MM.1S (cell line): ENCODE data around the gene USO1.

ENCODE experiments used
- DNase-seq: peaks from one replicate; pipeline ENCODE4 v3.0.0-alpha.2; 2015
- H2AFZ ChIP-seq: fragments of 300-600 bp; sonication (generic); 2 replicates; pipeline ENCODE4 v1.6.0; 2016; ENCODE audit warnings: antibody characterized with exemption, low read length
- H3F3A ChIP-seq: fragments of 300-600 bp; sonication (generic); 2 replicates; pipeline ENCODE4 v1.6.1; 2016; ENCODE audit warnings: mild to moderate bottlenecking, antibody characterized with exemption, low read length, moderate library complexity, mixed read lengths; ENCODE audit not compliant: insufficient read depth
- H3K27ac ChIP-seq: fragments of 300-600 bp; sonication (generic); 2 replicates; pipeline ENCODE4 v1.5.1; 2016; ENCODE audit warnings: mild to moderate bottlenecking, low read length
- H3K27me3 ChIP-seq: fragments of 300-600 bp; sonication (generic); replicated peaks from 2 replicates; pipeline ENCODE4 v1.6.0; 2016; ENCODE audit warnings: low read length; ENCODE audit not compliant: insufficient read depth
- H3K36me3 ChIP-seq: fragments of 300-600 bp; sonication (generic); replicated peaks from 2 replicates; pipeline ENCODE4 v1.6.1; 2016; ENCODE audit warnings: mild to moderate bottlenecking, low read length, mixed read lengths; ENCODE audit not compliant: insufficient read depth
- H3K4me1 ChIP-seq: fragments of 300-600 bp; sonication (generic); 2 replicates; pipeline ENCODE4 v1.6.1; 2016; ENCODE audit warnings: low read length, mixed read lengths
- H3K4me2 ChIP-seq: fragments of 300-600 bp; sonication (generic); 2 replicates; pipeline ENCODE4 v1.6.0; 2016; ENCODE audit warnings: low read depth, low read length
- H3K4me3 ChIP-seq: fragments of 300-600 bp; sonication (generic); 2 replicates; pipeline ENCODE4 v1.5.1; 2016; ENCODE audit warnings: low read length, mixed read lengths
- H3K79me2 ChIP-seq: fragments of 300-600 bp; sonication (generic); 2 replicates; pipeline ENCODE4 v1.6.1; 2016; ENCODE audit warnings: mixed run types, low read length, mixed read lengths
- H3K9ac ChIP-seq: fragments of 300-600 bp; sonication (generic); 2 replicates; pipeline ENCODE4 v1.6.1; 2016; ENCODE audit warnings: low read length, mixed read lengths
- H3K9me2 ChIP-seq: fragments of 300-600 bp; sonication (generic); replicated peaks from 2 replicates; pipeline ENCODE4 v1.6.1; 2016; ENCODE audit warnings: mild to moderate bottlenecking, low read length, mixed read lengths; ENCODE audit not compliant: insufficient read depth
- H3K9me3 ChIP-seq: fragments of 300-600 bp; sonication (generic); replicated peaks from 2 replicates; pipeline ENCODE4 v1.6.1; 2016; ENCODE audit warnings: mild to moderate bottlenecking, low read length, mixed read lengths; ENCODE audit not compliant: insufficient read depth
- H4K20me1 ChIP-seq: fragments of 300-600 bp; sonication (generic); 2 replicates; pipeline ENCODE4 v1.6.1; 2016; ENCODE audit warnings: mild to moderate bottlenecking, low read length, moderate library complexity, mixed read lengths; ENCODE audit not compliant: insufficient read depth
- CTCF ChIP-seq: fragments of 300-600 bp; sonication (generic); IDR thresholded peaks from 2 replicates; pipeline ENCODE4 v1.5.1; 2016; ENCODE audit warnings: antibody characterized with exemption, low read length, mixed read lengths
- EZH2 ChIP-seq: fragments of 300-600 bp; sonication (generic); optimal IDR thresholded peaks from 2 replicates; pipeline ENCODE3; 2017; ENCODE audit warnings: low read depth, mild to moderate bottlenecking, antibody characterized with exemption, low read length, mixed read lengths
- EZH2phosphoT487 ChIP-seq: fragments of 300-600 bp; sonication (generic); IDR thresholded peaks from 2 replicates; pipeline ENCODE4 v1.6.1; 2018; ENCODE audit warnings: antibody characterized with exemption, low read length

The USO1 gene

GRCh38 chr4:75841641-75842520 lies 117.5 kb downstream of the USO1 start:
- Histone ChIP-seq H3K4me1 (peaks cover 36% of the 10 kb centered on the region), H3K4me2 (peak overlapping the region; percentile 50), H3K36me3 (no peaks in the 10 kb centered on the region), H3K9ac (no peak overlapping the region), H3K27ac (peak overlapping the region; percentile 6; the same call in 1 of the 2 replicates), H3K27me3 (no peaks in the 10 kb centered on the region), H3K9me3 (no peaks in the 10 kb centered on the region), H4K20me1 (no peaks in the 10 kb centered on the region), H3K9me2 (no peaks in the 10 kb centered on the region), H3K79me2 (no peaks in the 10 kb centered on the region), H3K4me3 (0 out of 2 replicates have a peak overlapping the region, but pooled peaks have one; percentile 10), H3F3A (peaks cover 3% of the 10 kb centered on the region; the same call in 1 of the 2 replicates), H2AFZ (no peak overlapping the region)
- TF ChIP-seq EZH2phosphoT487: no peak
- no peak for TF ChIP-seq EZH2
- no peak for TF ChIP-seq CTCF
- DNase-seq: no peak

DNA sequence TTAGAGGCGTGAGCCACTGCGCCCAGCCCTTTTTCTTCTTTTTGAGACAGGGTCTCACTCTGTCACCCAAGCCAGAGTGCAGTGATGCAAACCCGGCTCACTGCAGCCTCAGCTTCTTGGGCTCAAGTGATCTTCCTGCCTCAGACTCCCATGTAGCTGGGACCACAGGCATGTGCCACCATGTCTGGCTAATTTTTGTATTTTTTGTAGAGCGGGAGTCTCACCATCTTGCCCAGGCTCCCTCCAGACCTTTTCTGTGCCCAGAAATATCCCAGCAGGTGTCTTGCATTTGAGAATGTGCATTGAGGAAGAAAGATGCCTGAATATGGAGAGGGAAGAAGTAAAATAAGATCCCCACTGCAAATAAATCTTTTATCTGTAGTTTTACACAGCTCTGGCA lies 119.2 kb downstream of the USO1 start:
- no peak for DNase-seq
- TF ChIP-seq EZH2phosphoT487: no peak
- TF ChIP-seq EZH2: no peak
- no peak for TF ChIP-seq CTCF
- Histone ChIP-seq H3K36me3 (no peaks in the 10 kb centered on the region), H3K4me1 (peaks cover 36% of the 10 kb centered on the region), H2AFZ (no peak overlapping the region), H3K9me2 (no peaks in the 10 kb centered on the region), H3K9me3 (no peaks in the 10 kb centered on the region), H3K4me3 (no peak overlapping the region), H3F3A (peaks cover 3% of the 10 kb centered on the region; the same call in 1 of the 2 replicates), H3K27me3 (no peaks in the 10 kb centered on the region), H3K79me2 (no peaks in the 10 kb centered on the region), H3K9ac (no peak overlapping the region), H3K27ac (no peak overlapping the region), H4K20me1 (no peaks in the 10 kb centered on the region), H3K4me2 (no peak overlapping the region)

DNA sequence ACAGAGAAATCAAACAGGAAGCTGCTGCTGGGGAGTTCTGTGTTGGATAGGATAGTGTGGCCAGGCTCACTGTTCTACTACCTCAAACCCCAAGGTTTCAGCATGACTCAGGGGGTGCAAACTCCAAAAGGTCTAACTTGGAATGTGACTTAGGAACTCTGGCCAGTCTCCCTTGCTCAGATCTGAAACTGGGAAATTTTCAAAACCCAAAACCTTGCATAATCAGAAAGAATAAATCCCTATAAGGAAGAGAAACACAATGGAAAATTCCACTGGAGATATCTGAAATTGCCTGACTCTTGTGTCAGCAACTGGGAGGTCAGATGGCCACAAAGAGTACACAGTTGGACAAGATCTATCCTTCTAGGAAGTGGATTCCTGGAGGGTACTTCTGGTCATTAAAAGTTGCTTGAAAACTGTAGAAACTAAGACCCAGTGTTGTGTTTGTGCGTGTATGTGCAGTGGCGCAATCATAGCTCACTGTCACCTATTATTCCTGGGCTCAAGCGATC lies 119.8 kb downstream of the USO1 start:
- no peaks in the 10 kb centered on the region for H3K79me2 ChIP-seq
- peaks cover 36% of the 10 kb centered on the region for H3K4me1 ChIP-seq
- H3F3A ChIP-seq: peaks cover 3% of the 10 kb centered on the region; the same call in 1 of the 2 replicates
- no peaks in the 10 kb centered on the region for H4K20me1 ChIP-seq
- H3K27ac ChIP-seq: no peak overlapping the region
- no peak overlapping the region for H3K9ac ChIP-seq
- no peak overlapping the region for H3K4me3 ChIP-seq
- H3K4me2 ChIP-seq: no peak overlapping the region
- no peaks in the 10 kb centered on the region for H3K9me2 ChIP-seq
- TF ChIP-seq EZH2 (no peak), CTCF (no peak)
- no peak for DNase-seq
- no peaks in the 10 kb centered on the region for H3K36me3 ChIP-seq
- no peak overlapping the region for H2AFZ ChIP-seq
- no peaks in the 10 kb centered on the region for H3K9me3 ChIP-seq
- no peaks in the 10 kb centered on the region for H3K27me3 ChIP-seq
